HG03571 (cell line): ENCODE measurements around the gene GOT2.
"Not testable (repeated sequence)": the region's sequence is repeated elsewhere in the genome, so short reads cannot be mapped to it uniquely, and the experiment has no call there.

Experiments used
- ATAC-seq: cut with Tn5 transposase; IDR thresholded peaks from one replicate; pipeline ENCODE4 v1.9.1; 2021; ENCODE audit not compliant: unreplicated experiment

The GOT2 gene

DNA sequence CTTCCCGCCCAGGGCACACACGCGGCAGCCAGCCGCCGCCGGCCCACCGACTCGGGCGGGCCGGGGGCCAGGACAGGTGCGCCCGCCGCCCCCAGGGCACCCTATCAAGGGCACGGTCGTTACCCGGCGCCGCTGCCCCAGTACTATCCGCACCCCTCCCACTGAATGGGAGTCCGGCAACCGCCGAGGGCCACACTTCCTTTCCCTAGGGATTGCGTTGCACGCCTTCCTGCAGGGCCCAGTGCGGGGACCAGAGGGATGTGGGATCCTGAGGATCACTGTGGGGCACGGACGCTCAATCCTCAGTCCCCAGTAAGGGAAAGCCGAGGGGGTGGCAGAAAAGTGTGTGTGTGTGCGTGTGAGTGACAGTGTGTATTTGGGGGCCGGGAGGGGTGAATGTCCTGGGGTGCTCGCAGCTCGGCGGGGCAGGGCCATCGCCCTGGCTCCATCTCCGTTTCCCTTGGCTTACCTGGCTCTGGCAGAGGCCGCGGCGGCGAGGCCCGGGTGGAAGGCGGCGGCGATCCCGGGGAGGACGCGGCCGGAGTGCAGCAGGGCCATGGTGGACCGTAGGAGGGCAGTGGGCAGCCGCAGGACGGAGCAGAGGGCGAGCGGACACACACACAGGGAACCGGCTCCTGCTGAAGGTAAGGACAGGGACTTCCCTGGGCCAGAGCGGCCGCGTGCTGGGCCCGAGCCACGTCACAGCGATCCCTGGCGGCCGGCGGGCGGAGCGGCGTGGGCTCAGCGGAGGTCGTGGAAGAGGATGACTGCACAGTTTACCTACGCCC is at the start of gene GOT2:
GOT2 (minus strand) TSS at position 646 of the 788 bp plus-strand sequence; CDS start at position 558, 88 bp downstream.
- peak; percentile 96 for ATAC-seq

DNA sequence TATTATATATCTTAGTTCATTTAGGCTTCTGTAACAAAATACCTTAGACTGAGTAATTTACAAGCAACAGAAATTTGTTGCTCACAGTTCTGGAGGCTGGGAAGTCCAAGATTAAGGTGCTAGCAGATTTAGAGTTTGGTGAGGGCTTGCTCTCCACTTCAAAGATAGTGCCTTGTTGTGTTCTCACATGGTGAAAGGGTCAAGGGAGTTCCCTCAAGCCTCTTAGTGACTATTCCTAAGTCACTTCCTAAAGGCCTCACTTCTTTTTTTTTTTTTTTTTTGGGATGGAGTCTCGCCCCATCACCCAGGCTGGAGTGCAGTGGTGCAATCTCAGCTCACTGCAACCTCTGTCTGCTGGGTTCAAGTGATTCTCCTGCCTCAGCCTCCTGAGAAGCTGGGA is 45.2 kb upstream of the GOT2 start:
- ATAC-seq: not testable (repeated sequence)

DNA sequence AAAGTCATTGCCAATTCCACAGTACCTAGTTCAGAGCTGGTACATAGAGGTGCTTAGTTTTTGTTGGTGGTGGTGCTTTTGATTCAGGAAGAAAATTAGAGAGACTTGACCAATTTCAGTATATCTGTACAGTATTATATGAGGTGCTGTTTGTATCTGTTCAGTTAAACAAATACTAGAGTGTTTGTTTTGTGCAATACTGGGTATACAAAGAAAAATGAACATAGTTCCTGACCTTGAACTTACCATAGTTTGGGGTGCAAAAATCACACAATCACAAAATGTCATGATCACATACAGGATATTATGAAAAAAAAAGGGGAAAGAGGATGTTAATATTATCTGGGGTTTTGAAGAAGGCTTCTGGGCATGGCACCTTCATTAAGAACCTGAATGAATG is 39.8 kb upstream of the GOT2 start:
- no peak for ATAC-seq

DNA sequence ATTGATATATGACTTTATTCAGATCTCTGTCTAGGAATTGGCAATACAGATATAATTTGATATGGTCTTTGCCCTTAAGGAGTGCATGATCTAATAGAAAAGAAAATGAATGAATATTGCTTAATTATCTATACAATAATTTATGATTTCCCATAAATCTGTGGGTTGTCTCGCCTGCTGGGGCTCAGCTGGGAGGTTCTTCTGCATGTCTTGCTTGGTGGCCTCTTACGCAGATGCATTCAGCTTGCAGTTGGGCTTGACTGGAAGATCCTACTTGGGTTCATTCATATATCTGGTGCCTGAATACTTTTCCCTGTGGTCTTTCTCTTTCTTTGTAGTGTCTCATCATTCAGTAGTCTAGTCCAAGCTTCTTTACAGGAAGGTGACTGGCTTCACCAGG is 34.0 kb upstream of the GOT2 start:
- no peak for ATAC-seq

DNA sequence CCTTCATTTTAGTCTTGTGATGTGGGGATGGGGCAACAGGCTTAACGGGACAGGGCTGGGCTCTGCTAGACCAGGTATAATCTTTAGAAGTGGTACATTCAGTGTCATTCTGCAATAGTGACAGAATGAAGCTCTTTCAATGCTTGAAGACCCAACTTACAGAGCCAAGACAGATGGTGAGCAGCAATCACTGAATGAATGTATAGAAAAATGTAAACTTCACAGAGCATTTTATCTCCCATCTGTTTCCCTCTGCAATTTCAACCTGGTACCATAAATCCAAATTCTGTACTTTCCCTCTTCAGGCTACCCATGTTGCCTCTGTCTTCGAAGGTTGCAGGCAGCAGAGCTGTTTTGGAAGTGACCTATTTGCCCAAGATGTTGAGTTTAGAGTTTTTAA is 33.5 kb upstream of the GOT2 start:
- ATAC-seq: no peak

DNA sequence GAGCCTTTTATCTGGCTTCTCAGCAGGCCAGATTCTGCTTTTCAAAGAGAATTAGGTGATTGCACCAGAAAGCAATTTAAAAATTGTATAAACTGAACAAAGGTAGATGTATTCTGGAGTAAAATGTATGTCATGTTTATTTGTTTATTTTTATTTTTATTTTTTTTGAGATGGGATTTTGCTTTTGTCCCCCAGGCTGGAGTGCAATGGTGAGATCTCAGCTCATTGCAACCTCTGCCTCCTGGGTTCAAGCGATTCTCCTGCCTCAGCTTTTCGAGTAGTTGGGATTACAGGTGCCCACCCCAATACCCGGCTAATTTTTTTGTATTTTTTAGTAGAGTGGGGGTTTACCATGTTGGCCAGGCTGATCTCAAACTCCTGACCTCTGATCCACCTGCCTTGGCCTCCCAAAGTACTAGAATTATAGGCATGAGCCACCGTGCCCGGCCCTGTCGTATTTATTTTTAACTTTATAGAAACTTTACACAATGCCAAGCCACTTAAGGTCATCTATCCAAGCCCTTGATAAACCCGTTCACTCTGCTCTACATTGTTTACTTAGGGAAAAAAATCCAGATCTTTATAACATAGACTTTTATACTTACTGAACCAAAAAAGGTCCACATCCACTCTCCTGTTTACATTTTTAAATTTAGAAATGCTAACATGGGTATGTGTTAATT is 22.7 kb upstream of the GOT2 start:
- no peak for ATAC-seq

DNA sequence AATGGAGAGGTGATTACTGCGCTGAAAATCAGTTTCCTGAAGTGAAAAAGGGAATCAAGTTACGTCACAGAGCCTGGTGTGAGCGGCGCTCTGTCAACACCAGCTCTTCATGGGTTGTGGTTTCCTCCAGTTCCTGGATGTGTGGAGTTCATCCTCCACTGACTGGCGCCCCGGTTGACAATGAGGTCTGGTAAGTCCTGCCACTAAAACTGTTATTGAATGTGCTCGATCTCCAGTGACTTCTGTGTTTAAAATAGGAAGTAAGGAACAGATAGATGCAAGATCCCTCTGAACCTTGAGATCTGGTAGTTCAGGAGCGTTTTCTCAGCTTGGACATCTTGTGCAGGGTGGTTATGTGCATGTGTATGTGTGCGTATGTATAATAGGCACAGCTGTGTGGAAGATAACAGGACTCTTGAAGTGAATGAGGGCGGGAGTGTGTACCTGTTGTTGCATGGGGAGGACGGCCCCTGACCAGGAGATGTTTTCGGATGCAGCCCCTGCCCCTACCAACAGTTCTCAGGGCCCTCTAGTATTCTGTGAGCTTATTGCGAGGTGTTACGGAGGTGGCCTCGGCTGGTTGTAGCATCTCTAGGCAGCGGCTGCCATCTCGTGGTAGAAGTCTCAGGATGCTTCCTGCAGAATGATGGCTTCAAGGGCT is 22.0 kb upstream of the GOT2 start:
- peak; percentile 94 for ATAC-seq

DNA sequence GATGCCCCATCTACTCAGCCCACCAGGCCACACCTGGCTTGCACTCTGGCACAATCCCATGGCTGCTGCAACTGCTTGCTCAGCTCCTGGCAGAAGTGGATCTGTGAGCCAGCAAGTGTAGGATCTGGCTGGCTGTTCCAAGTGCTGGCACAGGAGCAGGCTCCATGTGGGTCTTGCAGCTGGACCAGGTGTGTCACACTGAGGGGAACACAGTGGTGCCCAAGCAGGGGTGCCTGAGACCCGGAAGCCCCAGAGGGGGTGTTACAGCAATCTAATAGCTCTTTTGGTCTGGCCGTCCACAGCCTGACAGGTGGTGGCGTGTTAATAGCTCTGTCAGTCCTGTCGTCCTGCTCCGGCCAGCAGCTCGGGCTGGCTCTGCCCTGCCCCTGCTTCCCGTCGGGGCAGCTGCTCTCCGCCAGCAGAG is 19.6 kb upstream of the GOT2 start:
- ATAC-seq: no peak

DNA sequence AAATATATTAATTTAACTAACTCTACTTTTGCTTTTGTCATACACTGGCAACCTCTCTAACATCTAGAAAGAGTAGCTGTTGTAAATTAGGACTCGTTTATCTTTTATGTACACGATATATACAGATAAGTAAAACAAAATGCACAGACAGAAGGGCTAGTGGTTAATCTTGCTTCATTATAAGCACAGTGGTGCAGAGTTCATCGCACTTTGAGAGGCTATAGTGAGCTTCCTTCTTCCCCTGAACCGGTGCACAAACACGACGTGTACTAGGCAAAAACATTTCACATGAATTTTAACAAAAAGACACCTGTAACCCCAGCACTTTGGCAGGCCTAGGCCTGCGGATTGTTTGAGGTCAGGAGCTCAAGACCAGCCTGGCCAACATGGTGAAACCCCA is 10.4 kb upstream of the GOT2 start:
- no peak for ATAC-seq

DNA sequence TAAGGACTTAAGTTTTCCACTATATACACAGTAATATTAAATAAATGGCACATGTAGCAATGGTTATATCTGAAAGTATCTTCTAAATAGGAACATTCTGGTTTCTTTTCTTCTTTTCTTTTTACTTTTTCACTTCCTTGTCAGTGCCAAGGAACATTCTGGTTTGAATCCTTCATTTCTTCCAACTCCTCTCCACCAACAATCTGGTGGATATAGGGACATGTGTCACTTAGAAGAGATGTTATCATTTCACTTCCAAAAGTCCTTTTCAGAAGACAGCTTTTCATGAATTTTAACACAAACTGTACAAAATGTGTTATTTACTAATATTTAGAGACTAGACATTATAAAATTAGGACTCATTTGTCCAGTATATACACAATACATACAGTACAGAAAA is 7.9 kb upstream of the GOT2 start:
- no peak for ATAC-seq

DNA sequence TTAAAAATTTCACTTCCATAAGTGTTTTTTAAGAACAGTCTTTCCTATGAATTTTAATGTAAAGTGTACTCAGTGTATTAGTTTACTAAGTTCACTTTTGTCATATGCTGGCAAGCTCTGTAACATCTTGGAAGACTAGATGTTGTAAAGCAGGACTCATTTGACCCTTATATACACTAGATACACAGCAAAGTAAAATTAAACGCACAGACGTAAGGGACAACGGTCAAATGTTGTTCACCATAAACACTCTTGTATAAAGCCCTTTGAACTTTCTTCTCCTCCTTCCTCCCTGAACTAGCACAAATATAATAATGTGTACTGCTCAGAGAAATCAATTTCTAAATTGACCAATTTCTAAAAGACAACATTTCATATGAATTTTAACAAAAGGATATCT is 7.0 kb upstream of the GOT2 start:
- no peak for ATAC-seq

DNA sequence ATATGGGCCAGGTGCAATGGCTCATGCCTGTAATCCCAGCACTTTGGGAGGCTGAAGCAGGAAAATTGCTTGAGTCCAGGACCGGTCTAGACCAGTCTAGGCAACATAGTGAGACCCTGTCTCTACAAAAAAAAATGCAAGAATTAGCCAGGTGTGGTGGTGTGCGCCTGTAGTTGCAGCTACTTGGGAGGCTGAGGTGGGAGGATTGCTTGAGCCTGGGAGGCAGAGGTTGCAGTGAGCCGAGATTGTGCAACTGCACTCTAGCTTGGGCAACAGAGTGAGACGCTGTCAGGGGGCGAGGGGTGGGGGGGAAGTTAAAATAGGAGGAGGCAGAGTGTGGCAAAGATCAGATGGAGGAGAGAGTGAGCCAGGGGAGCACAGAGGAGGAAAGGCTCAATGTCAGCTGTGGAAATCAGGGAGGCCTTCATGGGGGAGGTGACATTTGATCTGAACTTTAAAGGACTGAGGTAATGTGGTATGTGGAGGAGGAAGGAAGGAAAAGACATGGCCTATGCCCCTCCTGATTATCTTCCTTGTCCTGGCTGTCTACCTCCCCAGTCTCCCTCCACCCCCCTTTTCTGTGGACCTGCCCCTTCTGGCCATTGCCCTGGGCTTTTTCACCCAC is 4.7 kb upstream of the GOT2 start:
- no peak for ATAC-seq

DNA sequence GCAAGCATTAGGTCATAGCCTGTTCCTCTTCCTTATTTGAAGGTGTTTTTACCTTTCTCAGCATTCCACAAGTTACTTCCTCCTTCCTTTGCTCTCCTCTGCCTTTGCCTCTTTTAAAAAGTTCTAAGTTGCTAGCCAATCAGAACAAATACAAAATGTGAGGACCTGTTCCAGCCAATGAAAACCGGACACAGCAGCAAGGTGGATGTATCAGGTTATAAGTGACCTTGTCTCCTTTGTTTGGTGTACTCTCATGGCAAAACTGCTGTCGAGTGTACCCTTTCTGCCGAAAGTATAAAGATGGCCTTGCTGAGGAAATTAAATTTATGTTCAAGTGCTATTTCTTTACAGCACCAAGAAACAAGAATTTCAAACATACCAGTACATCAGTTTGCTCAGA is 2.2 kb upstream of the GOT2 start:
- ATAC-seq: not testable (repeated sequence)

DNA sequence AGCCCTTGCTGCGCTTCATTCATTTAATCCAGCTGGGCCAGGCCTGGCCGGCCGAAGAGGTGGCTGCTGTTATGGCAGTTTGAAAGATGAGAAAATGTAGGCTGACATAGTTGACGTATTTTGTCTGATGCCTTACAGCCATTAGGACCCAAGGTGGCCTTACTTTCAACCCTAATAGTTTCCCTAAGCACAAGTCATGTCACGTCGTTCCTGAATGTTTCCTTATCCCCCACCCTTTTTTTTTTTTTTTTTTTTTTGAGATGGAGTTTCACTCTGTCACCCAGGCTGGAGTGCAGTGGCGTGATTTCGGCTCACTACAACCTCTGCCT is 307 bp upstream of the GOT2 start:
- no peak for ATAC-seq

DNA sequence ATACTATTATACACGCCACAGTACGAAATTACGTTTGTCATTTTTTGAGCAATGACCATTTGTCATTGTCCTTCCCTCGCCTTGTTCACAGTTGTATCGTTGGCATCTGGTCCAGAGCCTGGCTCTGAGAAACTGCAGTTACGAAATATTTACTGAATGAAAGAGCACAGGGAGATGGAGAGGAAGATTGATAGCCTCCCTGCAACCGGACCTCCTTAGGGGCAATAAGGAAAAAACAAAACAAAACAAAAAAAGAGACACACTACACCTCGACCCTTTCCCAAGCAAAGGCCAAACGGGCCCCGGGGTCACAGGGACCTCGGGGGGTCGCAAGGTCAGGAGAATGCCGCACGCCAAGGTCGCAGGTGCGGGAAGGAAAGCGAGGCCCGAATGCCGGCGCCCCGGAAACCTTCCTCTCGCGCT is 857 bp downstream of the GOT2 start:
- no peak for ATAC-seq

DNA sequence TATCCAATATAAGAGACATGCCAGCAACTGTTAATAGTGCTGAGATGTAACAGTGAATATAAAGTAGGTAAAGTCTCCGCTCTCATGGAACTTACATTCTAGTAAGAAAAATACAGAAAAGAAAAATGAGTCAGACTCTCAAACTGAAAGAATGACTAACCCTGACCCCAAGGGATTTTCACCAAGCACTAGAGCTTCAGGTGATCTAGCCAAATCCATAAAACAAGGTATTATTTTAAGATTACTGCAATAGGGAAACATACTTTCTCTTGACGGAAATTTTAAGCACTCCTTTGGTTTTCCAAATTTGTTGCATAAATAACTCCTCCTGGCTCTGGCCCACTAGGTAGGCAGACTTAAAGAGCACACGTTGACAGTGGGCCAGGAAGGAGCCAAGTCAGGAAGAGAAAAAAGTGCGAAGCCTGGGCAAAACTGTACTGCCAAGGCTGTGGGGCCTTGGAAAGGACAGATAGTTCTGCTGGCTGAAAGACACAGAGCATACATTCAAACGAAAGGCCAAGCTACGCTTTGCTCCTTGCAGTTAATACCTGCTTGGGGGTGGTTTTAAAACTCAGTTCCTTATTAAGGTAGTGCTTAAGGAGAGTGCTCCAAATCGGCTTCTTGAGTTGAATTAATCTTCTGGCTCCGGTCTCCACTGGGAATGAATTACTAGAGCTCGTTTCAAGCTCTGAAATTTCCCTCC is 1.4 kb downstream of the GOT2 start:
- ATAC-seq: peak; percentile 33

DNA sequence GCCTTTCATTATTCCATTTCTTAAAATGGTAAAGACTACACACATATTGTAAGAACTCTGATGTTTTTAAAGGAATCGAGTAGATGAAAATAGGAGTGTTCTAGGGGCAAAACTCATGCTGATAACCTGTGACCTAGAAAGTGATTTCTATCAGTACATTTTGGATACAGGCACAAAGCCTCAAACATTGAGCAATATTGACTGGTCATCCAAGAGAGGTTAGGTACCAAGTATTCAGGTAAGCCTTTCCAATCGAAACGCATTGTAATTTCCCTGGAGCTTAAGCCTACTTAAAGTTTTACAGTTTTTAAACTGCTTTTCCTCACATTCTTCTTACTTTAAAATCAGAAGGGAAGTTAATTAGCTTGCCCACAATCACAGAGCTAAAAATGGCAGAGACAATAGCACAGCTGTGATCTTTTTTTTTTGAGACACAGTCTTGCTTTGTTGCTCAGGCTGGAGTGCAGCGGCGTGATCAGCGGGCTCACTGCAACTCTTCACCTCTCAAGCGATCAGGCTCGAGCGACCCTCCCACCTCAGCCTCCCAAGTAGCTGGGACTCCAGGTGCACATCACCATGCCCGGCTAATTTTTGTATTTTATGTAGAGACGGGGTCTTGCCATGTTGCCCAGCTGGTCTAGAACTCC is 3.3 kb downstream of the GOT2 start:
- no peak for ATAC-seq

DNA sequence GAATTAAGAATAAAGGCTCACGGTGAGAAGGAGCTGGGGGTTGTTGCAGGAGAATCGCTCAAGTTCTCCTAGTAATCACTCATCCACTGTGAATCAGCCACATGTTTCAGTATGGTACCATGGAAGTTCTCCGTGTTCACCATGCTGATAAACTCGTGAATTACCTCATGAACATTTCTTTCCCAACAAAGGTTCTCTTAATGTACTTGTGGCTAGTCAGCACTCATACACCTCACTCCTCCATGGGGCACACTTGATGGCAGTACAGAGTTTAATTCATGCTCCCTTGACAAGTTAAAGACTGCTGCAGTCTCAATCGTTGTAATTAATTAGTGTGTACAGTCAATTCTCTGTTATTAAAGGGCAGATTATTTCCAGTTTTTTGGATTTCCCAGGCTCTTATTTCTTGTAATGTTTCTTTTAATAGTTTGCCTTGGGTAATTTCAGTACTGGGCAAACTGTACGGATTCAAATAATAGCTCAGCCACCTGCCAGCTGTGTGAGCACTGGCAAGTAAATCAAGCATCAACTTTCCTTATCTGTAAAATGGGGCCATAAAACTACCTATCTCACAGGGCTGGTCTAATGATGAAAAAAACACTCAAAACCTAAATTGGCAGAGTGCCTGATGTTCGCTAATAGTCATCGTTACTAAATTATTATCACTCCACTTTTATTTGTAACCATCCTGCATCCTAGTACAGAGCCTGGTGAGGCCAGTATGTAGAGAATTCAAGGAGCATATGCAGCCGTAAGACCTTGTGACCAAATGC is 6.1 kb downstream of the GOT2 start:
- no peak for ATAC-seq

DNA sequence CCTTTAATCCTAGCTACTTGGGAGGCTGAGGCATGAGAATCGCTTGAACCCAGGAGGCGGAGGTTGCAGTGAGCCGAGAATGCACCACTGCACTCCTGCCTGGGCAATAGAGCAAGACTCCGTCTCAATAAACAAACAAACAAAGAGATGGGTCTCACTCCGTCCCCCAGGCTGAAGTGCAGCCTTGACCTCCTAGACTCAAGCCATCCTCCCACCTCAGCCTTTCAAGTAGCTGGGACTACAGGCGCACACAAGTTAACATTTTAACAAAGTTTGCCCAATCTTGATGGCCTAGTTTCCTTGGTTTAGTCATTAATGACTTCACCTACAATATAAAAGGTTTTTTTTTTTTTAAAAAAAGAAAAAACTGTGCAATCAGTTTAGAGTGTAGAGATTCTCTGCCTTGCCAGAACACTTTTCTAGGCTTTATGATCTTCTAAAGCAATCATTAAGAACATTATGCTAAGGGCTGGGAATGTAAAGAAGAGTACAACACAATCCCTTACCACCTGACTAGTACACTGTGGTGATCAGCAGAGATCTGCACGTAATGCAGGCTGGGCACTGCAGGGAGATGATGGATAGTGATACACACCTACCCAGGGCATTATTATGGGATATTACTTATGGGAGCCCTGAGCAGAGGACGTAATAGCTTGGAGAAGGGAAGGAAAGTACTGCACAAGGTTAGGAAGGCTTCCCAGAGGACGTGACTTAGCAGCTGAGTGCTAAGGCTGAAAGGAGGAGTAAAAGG is 6.9 kb downstream of the GOT2 start:
- no peak for ATAC-seq
